Loucy (cell line): ENCODE results near the gene ATP6V0A4.

Experiments
- H2AFZ ChIP-seq: fragments of 200-600 bp; sonication (generic); 2 replicates; pipeline ENCODE4 v1.6.0; 2016; ENCODE audit warnings: antibody characterized with exemption, mild to moderate bottlenecking, low read length, moderate library complexity
- H3F3A ChIP-seq: fragments of 200-600 bp; 2 replicates; pipeline ENCODE4 v1.6.0; 2016; ENCODE audit warnings: antibody characterized with exemption, low read depth, mild to moderate bottlenecking
- H3K27me3 ChIP-seq: fragments of 200-600 bp; sonication (generic); 2 replicates; pipeline ENCODE4 v1.6.1; 2014; ENCODE audit warnings: low read length, mild to moderate bottlenecking; ENCODE audit not compliant: insufficient read depth, poor library complexity, severe bottlenecking
- H3K36me3 ChIP-seq: fragments of 200-600 bp; sonication (generic); 2 replicates; pipeline ENCODE4 v1.6.1; 2016; ENCODE audit warnings: low read length; ENCODE audit not compliant: insufficient read depth
- H3K4me1 ChIP-seq: fragments of 200-600 bp; sonication (generic); 2 replicates; pipeline ENCODE4 v1.5.1; 2014; ENCODE audit warnings: low read length, mild to moderate bottlenecking; ENCODE audit not compliant: insufficient read depth, poor library complexity, severe bottlenecking
- H3K4me2 ChIP-seq: fragments of 200-600 bp; sonication (generic); 2 replicates; pipeline ENCODE4 v1.6.0; 2014; ENCODE audit warnings: antibody characterized with exemption, low read length, low read depth, mild to moderate bottlenecking; ENCODE audit not compliant: poor library complexity, severe bottlenecking
- H3K4me3 ChIP-seq: fragments of 200-600 bp; sonication (generic); 2 replicates; pipeline ENCODE4 v1.5.1; 2014; ENCODE audit warnings: low read length, mild to moderate bottlenecking, mixed read lengths; ENCODE audit not compliant: poor library complexity, severe bottlenecking
- H3K79me2 ChIP-seq: fragments of 200-600 bp; sonication (generic); 2 replicates; pipeline ENCODE4 v1.6.1; 2014; ENCODE audit warnings: low read length; ENCODE audit not compliant: insufficient read depth
- H3K9ac ChIP-seq: fragments of 200-600 bp; sonication (generic); 2 replicates; pipeline ENCODE4 v1.6.0; 2014; ENCODE audit warnings: mild to moderate bottlenecking, low read depth, low read length, moderate library complexity; ENCODE audit not compliant: poor library complexity, severe bottlenecking
- H3K9me2 ChIP-seq: fragments of 200-600 bp; sonication (generic); replicated peaks from 2 replicates; pipeline ENCODE4 v1.6.1; 2016; ENCODE audit warnings: low read depth, low read length, mixed read lengths
- H3K9me3 ChIP-seq: fragments of 200-600 bp; sonication (generic); 2 replicates; pipeline ENCODE4 v1.6.1; 2014; ENCODE audit warnings: mild to moderate bottlenecking, antibody characterized with exemption, low read length, low read depth; ENCODE audit not compliant: insufficient read depth
- H4K20me1 ChIP-seq: fragments of 200-600 bp; sonication (generic); 2 replicates; pipeline ENCODE4 v1.6.0; 2014; ENCODE audit warnings: antibody characterized with exemption, low read length, mild to moderate bottlenecking; ENCODE audit not compliant: insufficient read depth, poor library complexity, severe bottlenecking
- CTCF ChIP-seq: fragments of 200-600 bp; sonication (generic); conservative IDR thresholded peaks from 2 replicates; pipeline ENCODE4 v1.5.1; 2014; ENCODE audit warnings: mild to moderate bottlenecking, antibody characterized with exemption, low read length
- EZH2phosphoT487 ChIP-seq: fragments of 200-600 bp; IDR thresholded peaks from 2 replicates; pipeline ENCODE4 v1.6.1; 2018; ENCODE audit warnings: antibody characterized with exemption, mild to moderate bottlenecking, moderate library complexity, borderline replicate concordance

The ATP6V0A4 gene

GRCh38 chr7:138835087-138835486, 37.1 kb upstream of the ATP6V0A4 start:
- no peaks in the 10 kb centered on the region for H3K79me2 ChIP-seq
- H2AFZ ChIP-seq: no peak overlapping the region
- H3K4me2 ChIP-seq: no peak overlapping the region
- H3K9me2 ChIP-seq: no peaks in the 10 kb centered on the region
- no peaks in the 10 kb centered on the region for H3K27me3 ChIP-seq
- no peaks in the 10 kb centered on the region for H3K9me3 ChIP-seq
- no peaks in the 10 kb centered on the region for H3F3A ChIP-seq
- no peak overlapping the region for H3K4me3 ChIP-seq
- no peaks in the 10 kb centered on the region for H4K20me1 ChIP-seq
- H3K36me3 ChIP-seq: peaks cover 28% of the 10 kb centered on the region; the same call in 1 of the 2 replicates
- H3K9ac ChIP-seq: no peak overlapping the region
- no peaks in the 10 kb centered on the region for H3K4me1 ChIP-seq
- TF ChIP-seq CTCF (peak; percentile 32; the same call in 1 of the 2 replicates), EZH2phosphoT487 (no peak)

DNA sequence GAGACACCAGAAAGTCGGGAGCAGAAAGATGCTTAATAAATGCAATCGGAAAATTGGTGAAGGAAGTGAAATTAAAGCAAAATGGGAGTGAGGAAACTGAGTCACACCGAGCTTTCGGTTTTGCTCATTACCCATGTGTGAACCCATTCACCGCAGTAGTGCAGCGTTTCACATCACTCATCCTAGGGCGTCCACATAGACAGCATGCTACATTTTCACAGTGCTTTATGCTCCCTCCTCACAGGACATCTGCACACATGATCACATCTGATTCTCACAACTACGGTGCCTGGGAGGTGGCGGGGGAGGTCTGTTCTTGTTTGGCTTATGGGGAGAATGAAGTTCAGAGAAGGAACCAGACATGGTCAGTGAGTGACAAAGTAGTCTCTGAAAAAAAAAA, 36.6 kb upstream of the ATP6V0A4 start:
- Histone ChIP-seq H3K4me1 (no peaks in the 10 kb centered on the region), H3K4me2 (no peak overlapping the region), H3K27me3 (no peaks in the 10 kb centered on the region), H3K9me2 (no peaks in the 10 kb centered on the region), H4K20me1 (no peaks in the 10 kb centered on the region), H2AFZ (no peak overlapping the region), H3K79me2 (no peaks in the 10 kb centered on the region), H3K9me3 (no peaks in the 10 kb centered on the region), H3F3A (no peaks in the 10 kb centered on the region), H3K9ac (no peak overlapping the region), H3K4me3 (no peak overlapping the region), H3K36me3 (peaks cover 27% of the 10 kb centered on the region; the same call in 1 of the 2 replicates)
- TF ChIP-seq CTCF (no peak), EZH2phosphoT487 (no peak)

GRCh38 chr7:138833596-138833995, 35.6 kb upstream of the ATP6V0A4 start:
- no peaks in the 10 kb centered on the region for H4K20me1 ChIP-seq
- H3K9me2 ChIP-seq: no peaks in the 10 kb centered on the region
- no peak overlapping the region for H2AFZ ChIP-seq
- no peak overlapping the region for H3K9ac ChIP-seq
- TF ChIP-seq EZH2phosphoT487: no peak
- TF ChIP-seq CTCF: no peak
- H3K9me3 ChIP-seq: no peaks in the 10 kb centered on the region
- H3K27me3 ChIP-seq: no peaks in the 10 kb centered on the region
- H3K4me1 ChIP-seq: no peaks in the 10 kb centered on the region
- no peaks in the 10 kb centered on the region for H3K79me2 ChIP-seq
- H3K36me3 ChIP-seq: peaks cover 20% of the 10 kb centered on the region; the same call in 1 of the 2 replicates
- no peak overlapping the region for H3K4me2 ChIP-seq
- H3K4me3 ChIP-seq: no peak overlapping the region
- no peaks in the 10 kb centered on the region for H3F3A ChIP-seq
